ENCODE results near the gene SMKR1. TPM values are rescaled to one million over a fixed set of nuclear protein-coding genes. Genes with fewer than 3 reads are reported as not detected.

The SMKR1 gene
- total and polyA plus RNA-seq, 2 of the 8 experiments (the other 6 are each of a cell fraction or from before 2014, with no cell fraction given), result 0.39 to 1.6 TPM

GRCh38 chr7:129517931-129518330 is 15.6 kb downstream of the SMKR1 start:
- no peak overlapping the region for H2BK5ac ChIP-seq (ENCODE audit: low read depth, low read length)
- no peak overlapping the region for H3K4me2 ChIP-seq (ENCODE audit: insufficient read depth in 1 of 2, low read depth in 2 of 2, low read length in 2 of 2)
- H3K27ac ChIP-seq (ENCODE audit: low read depth, low read length), result no peak overlapping the region
- no peak overlapping the region for H4K5ac ChIP-seq (ENCODE audit: insufficient read length, low read depth, low read length)
- peaks cover 4 to 12% (median 8%) of the 10 kb centered on the region in 4 experiments for H3K4me1 ChIP-seq (replicated peaks in 1 of 4; ENCODE audit: control insufficient read depth in 3 of 4, insufficient read depth in 4 of 4, low read length in 3 of 4)
- no peaks in the 10 kb centered on the region for H4K20me1 ChIP-seq (replicated peaks in 1 of 2; ENCODE audit: control insufficient read depth in 1 of 2, insufficient read depth in 2 of 2, low read length in 2 of 2)
- H2BK12ac ChIP-seq (ENCODE audit: low read depth, low read length), result no peak overlapping the region
- H4K8ac ChIP-seq (ENCODE audit: extremely low read depth, insufficient read depth, low read length), result no peak overlapping the region
- no peaks in the 10 kb centered on the region for H3K79me1 ChIP-seq (ENCODE audit: low read depth, low read length)
- H3K14ac ChIP-seq (ENCODE audit: insufficient read length), result no peak overlapping the region
- no peak overlapping the region for H3K23ac ChIP-seq (ENCODE audit: insufficient read length)
- H2BK120ac ChIP-seq (replicated peaks; ENCODE audit: low read depth, low read length), result no peak overlapping the region
- H4K91ac ChIP-seq (replicated peaks; ENCODE audit: insufficient read length, low read length), result no peak overlapping the region
- no peaks in the 10 kb centered on the region for H3K9me3 ChIP-seq (ENCODE audit: insufficient read depth in 2 of 2, low read depth in 1 of 2, low read length in 1 of 2)
- H2AFZ ChIP-seq (ENCODE audit: low read length), result no peak overlapping the region
- no peaks in the 10 kb centered on the region; a peak in 1 of 7 replicates for H3K27me3 ChIP-seq (replicated peaks in 1 of 4; ENCODE audit: control insufficient read depth in 3 of 4, extremely low read depth in 1 of 4, insufficient read depth in 3 of 4, low read length in 3 of 4)
- H2AK5ac ChIP-seq (ENCODE audit: low read depth, low read length), result no peak overlapping the region
- H3K4ac ChIP-seq (replicated peaks; ENCODE audit: insufficient read length, low read depth, low read length), result no peak overlapping the region
- no peak overlapping the region for H3K56ac ChIP-seq (replicated peaks; ENCODE audit: insufficient read length, low read depth, low read length)
- no peak overlapping the region for H3K4me3 ChIP-seq (ENCODE audit: extremely low read depth in 1 of 4, insufficient read depth in 2 of 4, low read depth in 3 of 4, low read length in 4 of 4)
- no peaks in the 10 kb centered on the region for H3K23me2 ChIP-seq (ENCODE audit: low read depth, low read length)
- H2BK20ac ChIP-seq (ENCODE audit: low read length), result 0 out of 2 replicates have a peak overlapping the region, but pooled peaks have one; percentile 80
- no peak for TF ChIP-seq SP1 (IDR thresholded peaks at IDR 0.05; ENCODE audit: low read depth, low read length)
- no peak for TF ChIP-seq POLR2AphosphoS5 (IDR thresholded peaks at IDR 0.05; ENCODE audit: low read depth, low read length)
- TF ChIP-seq CREB1 (IDR thresholded peaks at IDR 0.05), result no peak
- TF ChIP-seq SP2 (IDR thresholded peaks at IDR 0.05; ENCODE audit: low read length), result no peak
- no peak for TF ChIP-seq YY1 (IDR thresholded peaks at IDR 0.05; ENCODE audit: low read depth, low read length)
- TF ChIP-seq E2F6 (IDR thresholded peaks at IDR 0.05), result peak; percentile 59; the same call in 1 of the 2 replicates
- no peak for TF ChIP-seq POLR2A (IDR thresholded peaks at IDR 0.05; ENCODE audit: control extremely low read depth in 1 of 2, low read depth in 2 of 2, low read length in 2 of 2)
- no peak for TF ChIP-seq SIN3A (conservative IDR thresholded peaks at IDR 0.05 in 1 of 2, IDR thresholded peaks at IDR 0.05 in 1 of 2; ENCODE audit: low read depth in 1 of 2, low read length in 2 of 2)
- no peaks in the 10 kb centered on the region for H3K36me3 ChIP-seq (ENCODE audit: control insufficient read depth in 2 of 4, insufficient read depth in 4 of 4, low read length in 3 of 4)
- FAIRE-seq (no peak), DNase-seq (ENCODE audit: low read depth in 1 of 2, low spot score in 2 of 2) (no peak)
- 95% methylated on average over 6 of the region's 6 CpGs; no CpG with 5 or more reads in 1 of the 2 experiments for WGBS, 2 experiments (ENCODE audit: extremely low coverage in 1 of 2, insufficient coverage in 1 of 2, insufficient read length in 1 of 2, insufficient replicate concordance in 2 of 2, low coverage in 1 of 2, low lambda C conversion rate in 2 of 2, missing lambda C conversion rate in 1 of 2)
- peak overlapping the region; percentile 32; the same call in 1 of the 2 replicates for H3K18ac ChIP-seq (ENCODE audit: extremely low read depth, low read length)
- no peaks in the 10 kb centered on the region for H3K79me2 ChIP-seq (ENCODE audit: control insufficient read depth in 1 of 2, insufficient read depth in 2 of 2, low read length in 2 of 2)
- CTCF ChIA-PET (ENCODE audit: partially characterized antibody), result interaction anchor here (0.9 kb wide), 1 partner anchor 7 kb away, joined by 3 read pairs; no protein-coding TSS in a partner anchor
- no peak overlapping the region for H2BK15ac ChIP-seq (ENCODE audit: low read length)
- POLR2A ChIA-PET (ENCODE audit: partially characterized antibody), result no interaction called here
- no peak overlapping the region for H3K9ac ChIP-seq (replicated peaks in 1 of 4; ENCODE audit: extremely low read depth in 1 of 4, low read depth in 3 of 4, low read length in 3 of 4)
